ENCODE measurements around the gene ERMAP.
"Not testable (repeated sequence)": the region's sequence is repeated elsewhere in the genome, so short reads cannot be mapped to it uniquely, and the experiment has no call there.

Gene ERMAP

GRCh38 chr1:42807056-42807668 lies 9.8 kb upstream of the ERMAP start:
- DNase-seq, result no peak

GRCh38 chr1:42814815-42815214 lies 2.1 kb upstream of the ERMAP start:
- not testable (repeated sequence) for DNase-seq

GRCh38 chr1:42815941-42816584 lies 859 bp upstream of the ERMAP start:
- no peak for DNase-seq

- DNase-seq, result no peak
Observed at GRCh38 chr1:42817440-42817767, 482 bp downstream of the ERMAP start.

- no peak for DNase-seq
Observed at GRCh38 chr1:42817976-42818375, 1.1 kb downstream of the ERMAP start.

GRCh38 chr1:42820813-42821212 lies 3.9 kb downstream of the ERMAP start:
- DNase-seq, result no peak

- DNase-seq, result no peak
Observed at GRCh38 chr1:42821690-42822089, 4.8 kb downstream of the ERMAP start.

GRCh38 chr1:42822800-42823392 lies 6.0 kb downstream of the ERMAP start:
- no peak for DNase-seq

- no peak for DNase-seq
Observed at GRCh38 chr1:42824481-42825035, 7.6 kb downstream of the ERMAP start.

GRCh38 chr1:42825036-42825851 lies 8.3 kb downstream of the ERMAP start:
- DNase-seq, result no peak

GRCh38 chr1:42830631-42831030 lies 13.7 kb downstream of the ERMAP start:
- no peak for DNase-seq

- DNase-seq, result no peak
Observed at GRCh38 chr1:42831273-42831672, 14.4 kb downstream of the ERMAP start.

- DNase-seq, result no peak
Observed at GRCh38 chr1:42832641-42833240, 15.8 kb downstream of the ERMAP start.

- no peak for DNase-seq
Observed at GRCh38 chr1:42833981-42834380, 17.1 kb downstream of the ERMAP start.

GRCh38 chr1:42834803-42835202 lies 17.9 kb downstream of the ERMAP start:
- DNase-seq, result no peak

- DNase-seq, result no peak
Observed at GRCh38 chr1:42835422-42835821, 18.5 kb downstream of the ERMAP start.

GRCh38 chr1:42837709-42838108 lies 20.8 kb downstream of the ERMAP start:
- no peak for DNase-seq

- no peak for DNase-seq
Observed at GRCh38 chr1:42838482-42839190, 21.7 kb downstream of the ERMAP start.

- DNase-seq, result no peak
Observed at GRCh38 chr1:42841010-42841409, 24.1 kb downstream of the ERMAP start.

- no peak for DNase-seq
Observed at GRCh38 chr1:42841440-42842147, 24.7 kb downstream of the ERMAP start.

GRCh38 chr1:42844592-42845140 lies 27.7 kb downstream of the ERMAP start:
- DNase-seq, result no peak

Measured in activated CD4-positive, CD25-positive, alpha-beta regulatory T cell (primary cell).